HG02885 (cell line): Measurements from ENCODE around the gene TAF3.

Experiments
- ATAC-seq: cut with Tn5 transposase; IDR thresholded peaks from one replicate; pipeline ENCODE4 v1.9.1; 2021; ENCODE audit warnings: mild to moderate bottlenecking; ENCODE audit not compliant: unreplicated experiment, poor library complexity

TAF3 gene

DNA sequence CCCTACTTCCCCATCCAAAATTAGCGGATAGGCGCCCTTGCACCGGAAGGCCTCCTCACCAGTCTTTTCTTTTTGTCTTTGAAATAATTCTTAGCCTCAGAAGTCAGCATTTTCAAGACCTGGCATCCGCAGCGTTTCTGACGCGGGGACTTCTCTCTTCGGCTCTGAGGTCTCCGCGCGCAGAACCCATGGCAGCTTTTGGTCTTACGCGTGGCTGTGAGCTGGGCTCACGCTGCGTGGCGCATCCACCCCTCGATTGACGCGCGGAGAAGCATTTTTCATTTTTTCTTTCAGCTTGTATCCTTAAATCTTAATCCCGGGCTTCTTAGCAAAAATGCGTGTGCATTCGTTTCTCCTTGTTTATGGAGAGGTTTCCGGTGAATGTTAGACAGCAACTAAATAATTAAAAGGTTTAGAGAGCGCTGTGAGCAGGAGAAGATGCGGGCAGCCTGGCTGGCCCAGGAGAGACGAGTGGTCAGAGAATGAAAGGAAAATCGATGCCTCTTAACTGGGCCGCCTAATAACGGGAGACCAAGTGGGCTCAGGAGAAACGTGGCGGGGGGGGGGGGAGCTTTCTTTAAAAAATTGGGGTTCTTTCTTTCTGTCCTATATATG, 234.1 kb downstream of the TAF3 start:
- ATAC-seq, result no peak

DNA sequence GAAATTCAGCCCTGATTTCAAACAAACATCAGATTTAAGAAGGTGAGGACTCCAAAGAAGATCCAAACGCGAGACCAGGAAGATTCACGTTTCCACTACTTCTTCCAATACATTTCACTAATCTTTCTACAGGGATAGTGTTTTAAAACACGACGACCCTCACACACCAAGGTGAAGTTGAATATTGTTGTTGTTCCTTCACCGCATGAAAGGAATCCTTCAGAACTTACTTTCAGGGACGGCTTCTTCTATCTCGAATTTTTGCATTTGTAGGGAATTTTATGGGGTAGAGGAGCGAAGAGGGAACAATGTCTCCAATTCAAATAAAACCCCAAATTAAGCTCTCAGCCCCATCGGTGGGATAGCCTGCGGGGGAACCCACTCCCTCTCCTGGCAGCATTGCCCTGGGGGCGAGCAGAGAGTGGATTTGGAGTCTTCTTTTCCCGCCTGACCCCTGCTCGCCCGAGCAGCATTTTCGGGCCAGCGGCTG, 234.7 kb downstream of the TAF3 start:
- ATAC-seq, result no peak

DNA sequence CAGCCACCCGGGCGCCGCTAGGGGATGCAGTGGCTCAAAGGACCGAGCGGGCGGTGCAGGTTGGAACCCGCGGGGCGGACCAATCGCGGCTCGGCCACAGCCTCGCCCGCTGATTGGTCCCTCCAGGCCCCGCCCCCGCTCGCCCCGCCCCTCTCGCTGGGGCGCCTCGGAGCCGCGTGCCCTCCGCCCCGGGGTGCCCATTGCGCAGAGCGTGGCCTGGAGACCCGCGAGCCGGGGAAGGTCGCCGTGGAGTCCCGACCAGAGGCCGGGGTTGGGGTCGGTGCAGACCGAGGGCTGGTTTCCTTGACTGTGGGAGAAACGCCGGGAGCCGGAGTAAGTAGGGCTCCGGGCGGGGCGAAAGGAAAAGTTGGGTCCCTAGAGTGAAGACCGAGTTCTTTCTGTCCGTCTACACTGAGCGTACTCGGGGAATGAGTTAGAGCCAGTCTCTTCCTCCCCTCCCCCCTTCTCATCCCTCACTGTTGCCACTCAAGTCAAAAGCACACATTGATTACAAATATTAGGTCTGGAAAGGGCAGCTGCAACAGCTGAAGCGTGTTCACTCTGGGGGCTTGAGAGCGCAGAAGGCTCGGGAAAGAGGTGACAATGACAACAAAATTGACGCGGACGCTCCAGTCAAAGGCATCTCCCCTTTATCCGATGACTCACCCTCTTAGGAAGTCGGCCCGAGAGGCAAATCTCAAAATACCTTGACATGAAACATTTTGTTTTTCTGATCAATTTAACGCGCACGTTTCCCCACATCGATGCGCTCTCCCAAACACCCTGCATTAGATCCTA, 235.3 kb downstream of the TAF3 start:
- ATAC-seq, result peak; percentile 79

DNA sequence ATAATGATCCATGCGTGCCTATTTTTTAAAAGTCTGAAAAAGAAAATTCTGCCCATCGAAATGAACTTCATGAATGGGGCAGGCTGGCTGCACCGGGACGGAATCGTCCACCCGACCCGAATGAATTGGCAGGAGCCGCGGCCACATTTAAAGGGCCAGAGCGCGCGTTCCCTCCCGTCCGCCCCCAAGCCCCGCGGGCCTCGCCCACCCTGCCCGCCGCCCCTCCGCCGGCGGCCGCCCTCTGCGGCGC, 235.9 kb downstream of the TAF3 start:
- peak; percentile 1 for ATAC-seq

DNA sequence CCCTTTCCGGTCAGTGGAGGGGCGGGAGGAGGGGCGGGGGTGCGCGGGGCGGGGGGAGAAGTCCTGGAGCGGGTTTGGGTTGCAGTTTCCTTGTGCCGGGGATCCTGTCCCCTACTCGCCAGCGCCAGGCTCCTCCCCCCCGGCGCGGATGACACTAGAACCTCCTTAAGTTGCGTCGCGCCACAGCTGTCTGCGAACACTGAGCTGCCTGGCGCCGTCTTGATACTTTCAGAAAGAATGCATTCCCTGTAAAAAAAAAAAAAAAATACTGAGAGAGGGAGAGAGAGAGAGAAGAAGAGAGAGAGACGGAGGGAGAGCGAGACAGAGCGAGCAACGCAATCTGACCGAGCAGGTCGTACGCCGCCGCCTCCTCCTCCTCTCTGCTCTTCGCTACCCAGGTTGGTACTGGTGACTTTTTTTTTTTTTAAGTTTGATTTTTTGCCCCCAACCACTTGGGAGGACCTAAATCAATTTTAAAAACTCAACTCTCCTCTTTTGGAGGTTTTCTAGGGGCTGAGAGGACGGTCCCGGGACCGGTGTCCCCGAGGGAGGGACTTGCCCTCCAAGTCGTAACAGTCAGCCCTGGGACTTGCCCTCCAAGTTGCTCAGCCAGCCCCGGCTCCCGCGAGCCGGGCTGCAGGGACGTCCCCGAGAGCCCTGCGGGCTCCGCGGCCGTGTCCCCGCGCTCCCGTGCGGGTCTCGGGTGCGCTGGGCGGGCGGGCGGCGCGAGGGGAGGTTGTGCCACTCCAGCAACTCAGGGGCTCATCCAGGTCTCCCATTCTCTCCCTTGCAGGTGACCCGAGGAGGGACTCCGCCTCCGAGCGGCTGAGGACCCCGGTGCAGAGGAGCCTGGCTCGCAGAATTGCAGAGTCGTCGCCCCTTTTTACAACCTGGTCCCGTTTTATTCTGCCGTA, 236.4 kb downstream of the TAF3 start, which contains the start of gene GATA3:
GATA3 (plus strand) TSS at position 195 of the 914 bp plus-strand sequence. CDS start 968 bp downstream, outside the sequence.
- peak; percentile 35 for ATAC-seq

DNA sequence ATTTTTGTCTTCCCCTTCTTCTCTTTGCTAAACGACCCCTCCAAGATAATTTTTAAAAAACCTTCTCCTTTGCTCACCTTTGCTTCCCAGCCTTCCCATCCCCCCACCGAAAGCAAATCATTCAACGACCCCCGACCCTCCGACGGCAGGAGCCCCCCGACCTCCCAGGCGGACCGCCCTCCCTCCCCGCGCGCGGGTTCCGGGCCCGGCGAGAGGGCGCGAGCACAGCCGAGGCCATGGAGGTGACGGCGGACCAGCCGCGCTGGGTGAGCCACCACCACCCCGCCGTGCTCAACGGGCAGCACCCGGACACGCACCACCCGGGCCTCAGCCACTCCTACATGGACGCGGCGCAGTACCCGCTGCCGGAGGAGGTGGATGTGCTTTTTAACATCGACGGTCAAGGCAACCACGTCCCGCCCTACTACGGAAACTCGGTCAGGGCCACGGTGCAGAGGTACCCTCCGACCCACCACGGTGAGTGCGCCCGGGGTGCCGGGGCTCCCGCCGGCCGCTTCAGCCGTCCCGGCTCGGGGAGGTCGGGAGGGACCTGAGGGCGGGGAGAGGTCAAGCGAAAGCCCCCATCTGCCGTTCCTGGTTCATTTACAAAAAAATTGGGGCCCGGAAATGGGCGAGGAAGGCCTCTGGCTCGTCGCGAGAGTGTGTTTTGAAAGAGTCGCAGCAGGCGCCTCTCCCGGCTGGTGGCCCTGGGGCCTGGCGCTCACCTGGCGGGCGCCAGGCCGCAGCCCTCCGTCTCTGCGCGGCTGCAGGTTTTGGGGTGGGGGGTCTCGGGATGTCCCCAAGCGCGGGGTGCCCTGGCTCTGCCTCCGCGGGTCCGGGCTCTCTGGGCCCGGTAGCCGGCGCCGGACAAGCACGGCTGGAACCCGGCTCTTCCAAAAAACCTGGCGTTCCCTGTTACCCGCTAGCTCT, 237.4 kb downstream of the TAF3 start:
- ATAC-seq, result no peak

DNA sequence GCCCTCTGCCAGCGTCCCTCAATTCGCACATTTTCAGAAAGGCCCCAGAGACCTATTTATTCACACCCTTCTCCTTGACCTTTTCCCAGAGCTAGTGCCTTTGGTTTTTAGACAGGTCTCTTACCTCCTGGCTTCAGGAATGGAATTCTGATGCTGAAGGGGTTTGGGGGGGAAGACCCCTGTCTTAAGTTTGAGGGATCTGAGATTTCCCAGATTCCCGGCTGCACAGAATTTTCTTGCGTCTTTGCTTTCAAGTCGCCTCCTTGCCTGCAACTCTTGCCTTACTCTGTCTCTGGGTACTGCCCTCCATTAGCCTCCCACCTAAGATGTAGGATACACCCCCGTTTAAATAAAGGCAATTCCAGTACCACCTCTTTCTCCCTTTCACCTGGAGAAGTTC, 238.1 kb downstream of the TAF3 start:
- no peak for ATAC-seq

DNA sequence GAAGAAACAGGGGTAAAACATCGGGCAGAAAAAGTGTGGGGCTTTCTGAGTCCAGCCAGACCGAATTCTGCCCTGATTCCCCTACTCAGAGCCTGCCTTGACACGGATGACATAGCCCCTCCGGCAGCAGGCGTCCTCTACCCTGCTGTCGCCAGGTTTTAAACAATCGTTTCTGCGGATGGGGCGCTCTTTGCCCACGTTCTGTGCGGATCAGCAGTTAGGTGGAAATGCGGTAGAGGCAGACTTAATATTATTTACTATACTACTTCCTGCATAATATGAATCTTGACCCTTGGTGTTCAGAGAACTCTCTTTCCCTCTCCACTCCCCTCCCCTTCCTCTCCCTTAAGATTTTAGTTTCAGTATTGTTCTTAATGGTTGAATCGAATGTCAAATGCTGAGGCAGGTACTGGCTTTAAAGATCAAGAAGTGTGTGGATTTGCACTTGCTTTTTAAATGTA, 238.6 kb downstream of the TAF3 start:
- ATAC-seq, result peak; percentile 29

DNA sequence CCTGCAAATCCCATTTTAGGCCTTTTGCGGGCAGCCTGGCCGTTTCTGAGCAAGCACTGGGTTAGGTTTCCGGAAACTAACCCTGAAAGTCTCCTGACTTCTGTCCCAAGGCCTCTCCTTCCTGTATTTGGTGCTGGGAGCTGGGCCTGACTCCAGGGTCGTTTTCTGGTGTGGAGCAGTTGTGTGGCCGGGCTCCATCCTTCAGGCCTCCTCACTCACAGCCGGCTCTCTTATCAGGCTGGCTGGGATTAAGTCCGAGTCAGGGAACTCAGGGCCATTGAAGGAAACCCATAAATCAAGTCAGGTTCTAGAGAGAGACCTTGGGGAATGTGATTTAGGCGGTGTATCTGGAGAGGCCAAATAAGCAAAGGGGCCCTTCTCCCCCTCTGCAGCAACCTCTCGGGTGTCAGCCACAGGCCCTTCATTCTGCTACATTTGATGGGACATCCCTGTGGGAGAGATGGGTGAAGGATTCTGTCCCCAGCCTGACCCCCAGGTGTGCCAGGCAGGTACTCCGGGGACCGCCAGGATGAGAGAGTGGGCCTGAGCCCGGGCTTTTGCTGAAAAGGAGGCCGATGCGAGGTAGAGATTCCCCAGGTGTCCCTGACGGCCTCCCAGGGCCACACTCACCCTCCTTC, 239.4 kb downstream of the TAF3 start:
- ATAC-seq, result no peak

DNA sequence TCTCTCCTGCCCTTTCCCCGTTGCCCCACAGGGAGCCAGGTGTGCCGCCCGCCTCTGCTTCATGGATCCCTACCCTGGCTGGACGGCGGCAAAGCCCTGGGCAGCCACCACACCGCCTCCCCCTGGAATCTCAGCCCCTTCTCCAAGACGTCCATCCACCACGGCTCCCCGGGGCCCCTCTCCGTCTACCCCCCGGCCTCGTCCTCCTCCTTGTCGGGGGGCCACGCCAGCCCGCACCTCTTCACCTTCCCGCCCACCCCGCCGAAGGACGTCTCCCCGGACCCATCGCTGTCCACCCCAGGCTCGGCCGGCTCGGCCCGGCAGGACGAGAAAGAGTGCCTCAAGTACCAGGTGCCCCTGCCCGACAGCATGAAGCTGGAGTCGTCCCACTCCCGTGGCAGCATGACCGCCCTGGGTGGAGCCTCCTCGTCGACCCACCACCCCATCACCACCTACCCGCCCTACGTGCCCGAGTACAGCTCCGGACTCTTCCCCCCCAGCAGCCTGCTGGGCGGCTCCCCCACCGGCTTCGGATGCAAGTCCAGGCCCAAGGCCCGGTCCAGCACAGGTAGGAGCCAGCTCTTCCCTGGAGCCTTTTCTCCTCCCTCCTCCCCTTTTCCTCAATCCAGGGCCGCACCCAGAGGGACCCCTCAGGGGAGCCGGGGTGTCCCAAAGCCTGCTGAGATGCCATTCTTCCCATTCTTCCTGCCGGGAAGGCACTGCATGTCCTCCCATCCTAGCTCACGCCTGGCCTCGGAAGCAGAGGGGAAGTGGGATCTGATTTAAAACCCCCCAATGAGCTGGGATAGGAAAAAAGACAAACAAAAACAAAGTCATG, 240.2 kb downstream of the TAF3 start:
- no peak for ATAC-seq

DNA sequence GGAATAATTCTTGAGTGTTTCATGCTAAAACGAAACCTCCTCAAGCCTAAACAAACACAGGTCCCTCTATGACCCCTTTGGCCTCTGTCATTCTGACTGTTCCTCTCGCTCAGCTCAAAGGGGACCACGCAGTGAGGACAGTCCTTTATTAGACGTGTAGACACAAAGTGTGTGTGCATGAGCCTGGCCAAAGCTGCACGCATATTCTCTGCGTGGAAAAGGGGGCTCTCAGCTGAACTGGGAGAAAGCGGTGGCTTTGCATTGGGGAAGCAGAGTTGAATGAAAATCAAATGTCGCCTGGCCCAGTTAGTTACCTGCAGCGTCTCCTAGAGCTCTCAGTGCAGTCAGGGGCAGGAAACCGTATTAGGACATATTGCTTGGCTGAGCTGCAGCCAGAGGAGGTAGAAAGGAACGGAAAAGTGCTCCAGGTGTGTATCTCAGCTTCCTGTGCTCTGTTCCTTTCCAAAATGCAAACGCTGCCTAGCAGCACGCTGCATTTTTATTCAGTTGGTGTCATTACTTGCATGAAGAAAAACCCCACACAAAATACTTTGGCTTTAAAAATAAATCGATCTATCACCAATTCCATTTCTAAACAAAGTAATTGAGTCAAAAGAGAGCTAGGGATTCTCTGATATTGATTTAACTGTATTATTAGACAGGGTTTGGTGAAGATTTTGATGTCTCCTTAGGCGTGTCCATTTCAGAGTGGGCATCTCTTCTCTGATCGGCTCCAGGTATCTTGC, 241.1 kb downstream of the TAF3 start:
- ATAC-seq, result no peak

DNA sequence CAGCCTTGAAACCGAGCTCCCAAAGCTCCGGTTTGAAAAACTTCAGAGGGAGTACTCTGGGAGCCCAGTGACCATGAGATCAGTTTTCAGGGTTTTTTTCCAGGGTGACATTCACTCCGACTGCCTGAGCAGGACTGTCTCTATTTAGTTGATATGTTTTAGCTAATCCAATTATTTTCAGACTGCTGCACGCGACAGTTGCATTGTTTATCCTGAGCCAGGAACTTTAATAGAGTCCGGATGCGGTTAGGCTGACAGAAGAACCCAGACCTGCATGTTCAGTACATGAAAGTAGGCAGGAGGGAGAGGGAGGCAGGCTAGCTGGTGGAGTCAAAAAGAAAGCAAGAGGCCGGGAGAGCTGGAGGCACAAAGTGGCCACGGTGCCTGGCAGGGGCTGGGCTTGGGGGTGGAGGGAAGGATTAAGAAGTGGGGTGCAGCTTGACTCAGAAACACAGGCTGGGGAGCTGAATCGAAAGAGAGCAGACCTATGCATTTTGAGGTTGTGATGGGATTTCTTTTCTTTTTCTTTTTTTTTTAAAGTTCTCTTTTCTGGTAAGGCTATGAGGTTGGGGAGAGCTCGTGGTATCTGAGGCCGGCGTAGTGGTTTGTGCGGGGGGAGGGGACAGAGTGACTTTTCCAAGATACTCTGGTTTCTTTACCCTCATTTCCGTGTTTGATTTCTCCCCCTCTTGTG, 241.9 kb downstream of the TAF3 start:
- peak; percentile 51 for ATAC-seq

DNA sequence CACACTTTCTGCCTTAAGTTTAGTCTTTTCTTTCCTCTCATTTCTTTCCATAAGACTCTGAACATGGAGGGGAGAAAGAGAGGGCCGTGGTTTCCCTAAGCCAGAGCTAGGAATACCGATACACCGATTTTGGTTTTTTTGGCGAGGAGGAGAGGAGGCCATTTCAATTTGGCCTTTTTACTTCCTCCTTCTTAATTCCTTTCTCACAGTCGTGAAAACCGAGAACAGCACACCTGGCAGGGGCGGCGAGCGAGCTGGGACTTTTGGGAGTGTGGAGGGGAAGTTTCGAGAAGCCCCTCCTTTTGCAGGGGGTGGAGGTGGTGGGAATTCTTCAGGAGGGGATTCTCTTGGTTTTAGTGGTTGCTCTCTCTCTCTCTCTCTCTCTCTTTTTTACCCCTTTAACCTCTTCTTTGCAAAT, 242.4 kb downstream of the TAF3 start:
- no peak for ATAC-seq

DNA sequence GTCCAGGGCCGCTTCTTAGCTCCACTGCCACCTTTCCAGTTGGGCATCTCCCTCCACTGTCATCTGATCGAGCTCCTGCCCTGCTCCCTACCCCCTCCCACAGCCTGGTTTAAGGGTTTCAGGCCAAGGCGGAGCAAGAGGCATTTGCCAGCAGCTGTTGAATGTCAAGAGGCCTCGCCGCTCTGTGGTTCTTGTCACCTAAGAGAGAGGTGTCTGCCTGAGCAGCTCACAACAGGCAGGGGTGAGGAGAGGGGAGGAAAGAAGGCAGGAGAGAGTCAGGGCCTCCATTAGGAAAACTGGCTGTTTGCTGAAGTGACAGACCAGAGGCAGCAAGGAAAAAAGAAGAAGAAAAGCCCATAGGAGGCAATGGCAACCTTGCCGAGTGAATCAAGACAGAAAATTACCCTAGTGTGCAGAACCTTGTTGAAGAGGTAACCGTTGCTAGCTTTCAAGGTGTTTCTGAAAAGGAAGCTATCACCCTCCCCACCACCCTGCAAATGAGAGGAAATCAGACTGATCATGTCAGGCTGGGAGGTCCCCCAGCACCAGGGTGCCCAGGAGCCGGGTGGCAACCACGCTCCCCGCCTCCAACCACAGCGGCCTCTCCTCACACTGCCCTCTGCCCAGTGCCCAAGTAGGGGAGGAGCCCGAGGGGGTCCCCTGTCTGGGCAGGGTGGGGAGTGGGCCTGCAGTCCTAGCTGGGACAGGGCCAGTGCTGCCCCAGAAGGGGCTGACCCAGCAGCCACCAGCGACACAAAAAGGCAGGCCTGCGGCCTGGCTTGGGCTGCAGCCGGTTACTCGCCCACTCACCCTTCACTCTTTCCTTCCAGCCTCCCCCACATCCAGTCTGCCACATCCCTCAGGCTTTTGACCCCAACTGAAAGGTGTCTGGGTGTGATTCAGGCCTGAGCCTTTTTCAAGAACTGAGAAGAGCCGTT, 243.2 kb downstream of the TAF3 start:
- ATAC-seq, result no peak

DNA sequence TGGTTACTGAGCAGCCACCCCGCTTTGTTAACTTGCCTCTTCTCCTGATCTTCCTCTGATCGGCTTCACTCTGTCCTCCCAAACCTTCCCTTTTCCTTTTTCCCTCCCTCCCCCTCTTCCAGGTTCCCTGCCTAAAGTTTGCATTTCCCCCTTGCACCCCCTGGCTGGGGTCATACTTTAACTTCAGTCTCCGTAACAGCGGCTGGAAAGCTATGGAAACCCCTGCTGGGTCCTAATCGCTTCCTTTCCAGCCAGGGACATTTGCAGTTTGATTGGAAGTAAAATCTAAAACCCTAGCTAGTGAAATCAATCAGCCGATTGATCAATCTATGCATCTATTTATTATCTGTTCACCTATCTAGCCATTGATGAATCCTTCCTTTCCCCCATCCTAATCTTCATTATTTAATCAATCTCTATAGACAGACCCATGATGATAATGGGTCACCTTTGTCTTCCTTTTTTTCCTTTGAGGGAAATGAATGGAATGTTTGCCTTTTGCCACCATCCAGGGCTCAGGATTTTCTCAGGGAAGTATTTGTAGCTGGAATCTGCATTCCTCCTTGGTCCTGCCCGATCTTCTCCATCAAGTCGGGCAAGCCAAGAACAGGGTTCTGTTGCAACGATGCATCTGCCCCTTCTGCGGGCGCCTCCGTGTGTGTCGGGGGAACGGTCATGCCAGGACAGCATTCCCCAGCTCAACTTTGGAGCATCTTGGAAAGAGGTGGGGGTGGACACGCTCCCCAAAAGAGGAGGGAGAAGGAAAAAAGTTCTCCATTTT, 245.0 kb downstream of the TAF3 start:
- no peak for ATAC-seq
